GM21367 (cell line): ENCODE results near the gene PAIP2B.
A peak's percentile ranks its signal among the peaks of the same experiment; 100 is the strongest.
"Not testable (repeated sequence)": the region's sequence is repeated elsewhere in the genome, so short reads cannot be mapped to it uniquely, and the experiment has no call there.

Experiments
- ATAC-seq: cut with Tn5 transposase; IDR thresholded peaks from one replicate; pipeline ENCODE4 v1.9.1; 2021; ENCODE audit not compliant: unreplicated experiment

Gene PAIP2B

GRCh38 chr2:71226965-71227560 lies at the start of gene PAIP2B:
Gene PAIP2B (minus strand): TSS chr2:71227103. CDS start chr2:71202589, 24,514 bp downstream.
- peak; percentile 94 for ATAC-seq

- no peak for ATAC-seq
These were observed 49.0 kb upstream of the PAIP2B start for GRCh38 chr2:71275939-71276310.

- no peak for ATAC-seq
These were observed 42.7 kb upstream of the PAIP2B start for GRCh38 chr2:71269511-71270090.

GRCh38 chr2:71263386-71263785 lies 36.5 kb upstream of the PAIP2B start:
- ATAC-seq: no peak

DNA sequence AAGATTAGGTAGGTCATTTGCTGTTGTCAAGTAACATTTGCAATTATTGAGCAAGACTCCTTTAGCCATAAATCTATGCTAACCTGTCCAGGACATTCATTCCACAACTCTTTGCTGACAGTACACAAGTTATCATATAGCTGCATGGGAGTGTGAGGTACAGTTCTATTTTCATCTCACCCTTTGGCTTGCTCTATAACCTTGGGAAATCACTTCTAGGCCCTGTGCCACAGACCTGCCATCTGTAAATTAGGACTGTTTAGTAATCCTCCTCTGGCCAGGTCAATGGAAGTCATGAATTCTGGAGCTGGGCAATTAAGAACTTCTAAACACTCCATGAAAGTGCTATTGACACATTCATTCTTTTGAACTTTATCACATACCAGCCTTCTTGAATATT lies 34.6 kb upstream of the PAIP2B start:
- no peak for ATAC-seq

DNA sequence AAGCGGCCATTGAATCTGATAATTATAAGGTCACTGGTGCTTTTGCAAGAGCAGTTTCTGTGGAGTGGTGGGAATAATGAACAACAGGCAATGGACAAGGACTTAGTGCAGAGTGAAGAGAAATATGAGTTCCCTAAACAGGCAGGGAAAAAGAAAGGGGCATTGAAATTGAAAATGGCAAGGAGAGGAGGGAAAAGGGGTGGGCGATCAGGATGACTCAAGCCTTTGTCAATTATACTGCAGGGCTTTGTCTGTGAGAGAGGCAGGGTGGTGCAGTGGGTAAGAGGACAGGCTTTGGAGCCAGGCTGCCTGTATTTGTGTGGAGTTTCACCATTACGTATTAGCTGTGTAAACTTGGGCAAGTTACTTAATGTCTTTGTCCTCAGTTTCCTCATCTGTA lies 29.5 kb upstream of the PAIP2B start:
- ATAC-seq: no peak

GRCh38 chr2:71254776-71255175 lies 27.9 kb upstream of the PAIP2B start:
- ATAC-seq: no peak

DNA sequence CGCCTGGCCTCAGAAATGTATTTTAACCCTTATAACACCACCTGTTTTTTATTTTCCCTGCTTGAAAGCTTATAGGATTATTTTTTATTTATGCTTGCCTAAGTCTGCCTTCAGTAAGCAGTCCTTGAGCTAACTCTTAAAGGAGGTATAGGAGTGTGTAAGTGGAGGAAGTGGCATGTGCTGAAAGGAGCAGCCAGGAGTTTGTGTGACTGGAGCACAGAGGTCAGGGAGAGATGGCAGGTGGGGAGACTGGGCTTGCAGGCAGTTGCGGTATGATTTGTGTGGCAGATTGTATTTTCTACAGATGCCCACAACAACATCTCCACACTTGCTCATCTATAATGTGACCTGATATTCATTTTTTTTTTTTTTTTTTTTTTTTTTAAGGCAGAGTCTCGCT lies 27.2 kb upstream of the PAIP2B start:
- no peak for ATAC-seq

GRCh38 chr2:71253476-71253875 lies 26.6 kb upstream of the PAIP2B start:
- ATAC-seq: no peak

DNA sequence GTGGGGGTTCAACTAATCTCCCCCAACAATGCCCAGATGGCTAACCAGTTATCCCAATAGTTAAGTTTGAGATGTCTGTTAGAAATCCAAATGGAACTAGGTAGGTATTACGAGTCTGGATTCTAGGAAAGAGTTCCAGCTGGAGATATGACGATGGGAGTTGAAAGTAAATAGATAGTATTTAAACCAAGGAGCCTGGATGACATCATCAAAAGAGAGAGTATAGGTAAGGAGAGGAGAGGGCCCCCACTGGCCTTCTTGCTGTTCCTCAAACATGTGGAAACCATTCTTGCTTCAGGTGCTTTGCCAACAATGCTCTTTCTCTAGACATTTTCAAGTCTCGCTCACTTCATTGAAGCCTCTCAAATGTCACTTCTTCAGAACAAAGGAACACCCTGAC lies 26.0 kb upstream of the PAIP2B start:
- ATAC-seq: no peak

GRCh38 chr2:71250935-71251334 lies 24.0 kb upstream of the PAIP2B start:
- ATAC-seq: no peak

- ATAC-seq: no peak
These were observed 17.4 kb upstream of the PAIP2B start for GRCh38 chr2:71244302-71244660.

DNA sequence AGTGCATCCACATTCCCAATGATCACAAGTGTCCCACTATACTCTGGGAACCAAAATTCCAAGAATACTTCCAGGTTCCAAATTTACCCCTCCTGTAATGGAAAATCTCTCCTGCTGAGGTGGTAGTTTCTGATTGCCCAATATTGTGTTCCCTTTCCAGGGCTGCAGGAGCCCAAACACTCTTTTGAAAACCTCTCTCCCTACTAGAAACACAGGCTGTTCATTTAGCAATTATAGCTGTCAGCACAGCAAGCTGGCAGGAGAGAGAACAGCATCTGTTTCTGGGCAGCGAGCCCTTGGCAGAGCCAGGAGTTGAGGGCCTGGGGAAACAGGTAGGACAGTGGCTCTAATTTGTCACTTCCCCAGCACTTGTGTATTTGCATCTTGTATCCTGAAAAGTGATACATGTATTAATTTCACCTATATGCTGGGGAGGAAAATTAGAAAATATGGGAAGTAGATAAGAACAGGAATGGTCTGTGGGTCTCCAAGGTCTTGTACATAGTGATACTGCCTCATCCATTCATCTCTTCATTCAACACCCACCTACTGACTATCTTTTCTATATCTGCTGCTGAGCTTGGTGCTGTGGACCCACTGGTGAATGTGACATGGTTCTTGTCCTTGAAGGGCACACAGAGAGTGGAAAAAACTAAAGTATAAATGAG lies 16.9 kb upstream of the PAIP2B start:
- ATAC-seq: no peak

DNA sequence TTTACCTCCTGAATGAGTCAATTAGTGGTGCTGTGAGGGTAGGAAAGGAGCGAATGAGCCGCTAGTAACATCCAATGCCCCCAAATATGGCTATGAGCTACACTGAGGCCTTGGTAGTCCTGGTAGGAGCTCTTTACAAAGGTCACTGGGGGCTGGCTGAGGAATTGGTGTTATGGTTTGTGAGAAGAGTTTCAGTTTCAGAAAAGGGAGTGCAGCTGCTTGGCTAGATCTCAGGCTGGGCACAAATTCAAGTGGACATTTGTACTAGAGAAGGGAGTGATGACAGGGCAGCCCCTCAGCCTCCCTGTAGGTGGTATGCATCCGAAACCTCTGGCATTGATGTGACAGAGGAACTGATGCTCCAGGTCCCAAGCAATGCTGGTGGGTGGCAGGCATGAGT lies 13.9 kb upstream of the PAIP2B start:
- no peak for ATAC-seq

DNA sequence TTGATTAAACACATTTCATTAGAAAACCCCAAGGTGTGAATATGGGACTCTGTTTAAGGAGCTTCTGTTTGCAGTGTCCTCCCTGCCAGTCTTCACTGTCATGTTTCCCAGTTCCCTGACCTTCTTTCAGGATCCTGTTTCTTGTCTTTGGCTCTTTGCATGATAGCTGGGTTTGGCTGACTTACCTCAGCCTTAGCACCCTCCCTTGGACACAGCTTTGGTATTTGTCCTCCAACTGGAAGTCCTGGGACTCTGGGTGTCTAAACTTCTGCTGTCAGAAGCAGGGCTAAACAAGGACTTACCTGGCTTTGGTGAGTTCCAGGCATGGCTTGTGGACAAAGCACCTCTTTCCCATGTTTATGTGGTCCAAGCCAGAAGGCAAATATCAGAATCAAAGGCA lies 11.2 kb upstream of the PAIP2B start:
- ATAC-seq: no peak

GRCh38 chr2:71235930-71236587 lies 9.2 kb upstream of the PAIP2B start:
- no peak for ATAC-seq

GRCh38 chr2:71233072-71233471 lies 6.2 kb upstream of the PAIP2B start:
- ATAC-seq: not testable (repeated sequence)

DNA sequence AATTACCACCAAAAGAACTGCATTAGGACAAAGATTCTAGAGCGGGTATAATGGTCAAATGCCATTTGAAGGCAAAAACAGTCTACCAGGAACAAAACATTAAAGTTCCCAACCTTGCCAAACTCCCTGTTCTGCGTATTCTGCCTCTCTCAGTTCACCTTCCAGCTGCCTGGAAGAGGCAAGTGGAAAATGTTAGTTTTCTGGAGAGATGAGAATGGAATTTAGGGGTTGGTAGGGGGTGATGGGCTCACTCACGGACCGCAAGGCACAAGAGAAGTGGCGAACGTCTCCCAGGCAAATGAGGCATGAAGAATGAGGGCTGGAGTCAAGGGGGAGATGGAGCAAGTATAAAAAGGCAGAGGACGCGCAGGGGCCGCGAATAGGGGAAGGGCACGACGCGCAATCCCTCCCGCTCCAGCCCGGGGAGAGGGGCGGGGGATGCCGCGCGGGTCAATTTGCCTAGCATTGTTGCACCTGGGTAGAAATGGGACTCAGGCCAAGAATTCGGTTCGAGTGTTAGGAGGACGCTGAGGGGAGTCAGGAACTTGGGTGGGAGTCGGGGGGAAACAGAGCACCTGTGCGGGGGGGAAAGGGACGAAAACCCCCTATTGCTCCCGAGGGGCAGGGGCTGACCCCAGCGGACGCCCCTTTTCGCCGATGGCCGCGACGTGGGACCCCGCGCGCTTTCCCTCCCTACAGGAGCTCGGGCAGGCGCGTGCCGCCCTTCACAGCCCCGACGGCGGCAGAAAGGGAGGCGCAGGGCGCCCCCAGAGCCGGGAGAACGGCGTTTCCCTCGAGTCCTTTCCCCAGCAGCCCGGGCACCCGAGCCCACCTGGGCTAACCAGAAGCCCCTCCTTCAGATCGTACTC lies 573 bp downstream of the PAIP2B start:
- peak; percentile 8 for ATAC-seq

- no peak for ATAC-seq
These were observed 2.0 kb downstream of the PAIP2B start for GRCh38 chr2:71224935-71225334.

GRCh38 chr2:71224457-71224856 lies 2.4 kb downstream of the PAIP2B start:
- ATAC-seq: no peak

DNA sequence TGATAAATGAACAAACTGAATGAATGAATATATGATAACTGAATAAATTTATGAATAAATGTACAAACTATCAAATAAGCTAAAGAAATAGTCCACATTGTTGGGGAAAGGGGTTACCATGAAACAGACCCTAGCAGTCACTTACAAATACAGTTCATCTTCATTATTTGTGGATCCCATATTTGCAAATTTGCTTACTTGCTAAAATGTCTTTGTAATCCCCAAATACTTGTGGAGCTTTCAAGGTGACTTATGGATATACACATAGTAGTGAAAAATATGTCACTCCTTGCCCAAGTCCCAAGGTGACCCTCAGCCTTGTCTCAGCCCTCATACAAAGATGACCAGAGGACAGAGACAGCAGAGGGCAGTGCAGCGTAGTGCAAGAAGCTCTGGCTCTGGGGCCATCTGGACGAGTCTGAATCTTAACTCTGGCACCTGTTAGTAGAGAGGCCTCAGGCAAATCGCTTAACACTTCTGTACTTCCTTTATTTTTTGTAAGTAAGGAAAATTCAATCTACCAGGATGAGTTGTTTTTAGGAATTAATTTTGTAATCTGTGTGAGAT lies 3.1 kb downstream of the PAIP2B start:
- ATAC-seq: no peak
